ENCODE data around the gene TMPRSS3.

Gene TMPRSS3

GRCh38 chr21:42386034-42386591 is 9.7 kb downstream of the TMPRSS3 start:
- no peak for DNase-seq

- DNase-seq = no peak
These were observed 10.2 kb downstream of the TMPRSS3 start for GRCh38 chr21:42385619-42386018.

DNA sequence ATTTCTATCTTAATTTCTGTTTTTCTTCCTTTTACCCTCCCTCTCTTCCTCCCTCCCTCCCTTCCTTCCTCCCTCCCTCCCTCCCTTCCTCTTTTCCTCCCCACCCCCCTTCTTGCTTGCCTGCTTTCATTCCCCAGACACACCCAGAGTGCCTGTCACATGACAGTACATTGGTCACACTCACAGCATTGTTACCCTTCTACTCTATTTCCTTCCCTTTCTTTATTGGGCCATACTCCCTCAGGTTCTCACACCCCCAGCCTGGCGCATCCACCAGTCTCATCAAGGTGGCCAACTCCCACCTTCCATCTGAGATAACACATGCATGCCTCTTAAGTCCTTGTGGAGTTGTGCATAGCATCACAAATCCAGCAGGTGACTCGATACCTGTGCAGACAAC is 10.9 kb downstream of the TMPRSS3 start:
- no peak for DNase-seq

DNA sequence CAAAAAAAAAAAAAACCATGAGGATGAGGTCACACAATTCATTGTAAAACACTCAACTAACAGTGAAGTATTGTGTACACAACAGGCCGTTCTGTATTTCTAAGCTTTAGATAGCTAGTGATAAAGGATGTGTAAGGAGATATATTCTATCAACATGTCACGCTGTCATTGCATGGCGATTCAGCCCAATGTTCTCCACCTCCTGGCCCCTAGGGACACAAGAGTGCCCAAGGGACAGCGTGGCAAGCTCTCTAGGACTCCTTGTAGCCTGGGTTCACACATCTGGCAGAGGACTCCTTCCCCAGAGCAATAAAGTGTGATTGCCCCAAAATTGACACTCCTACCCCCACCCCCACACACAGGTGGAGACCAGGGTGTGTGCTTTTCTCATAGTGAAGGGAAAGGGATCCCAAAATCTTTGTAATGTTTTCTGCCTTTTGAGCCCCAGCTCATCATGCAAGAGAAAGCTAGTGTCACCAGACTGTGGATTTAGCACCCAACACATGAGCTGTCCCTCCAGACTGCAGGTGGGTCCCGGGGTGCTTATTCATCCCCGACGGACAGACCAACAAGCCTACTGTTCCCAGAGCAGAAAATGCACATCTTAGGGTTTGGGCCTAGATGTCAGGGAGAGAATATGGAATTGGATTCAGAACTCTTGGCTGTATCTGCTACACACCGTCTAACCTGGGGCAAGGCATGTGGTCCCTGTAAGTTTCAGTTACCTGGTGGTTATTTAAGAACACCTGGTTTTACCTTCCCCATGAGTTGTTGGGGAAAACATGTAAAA is 11.5 kb downstream of the TMPRSS3 start:
- DNase-seq = no peak

DNA sequence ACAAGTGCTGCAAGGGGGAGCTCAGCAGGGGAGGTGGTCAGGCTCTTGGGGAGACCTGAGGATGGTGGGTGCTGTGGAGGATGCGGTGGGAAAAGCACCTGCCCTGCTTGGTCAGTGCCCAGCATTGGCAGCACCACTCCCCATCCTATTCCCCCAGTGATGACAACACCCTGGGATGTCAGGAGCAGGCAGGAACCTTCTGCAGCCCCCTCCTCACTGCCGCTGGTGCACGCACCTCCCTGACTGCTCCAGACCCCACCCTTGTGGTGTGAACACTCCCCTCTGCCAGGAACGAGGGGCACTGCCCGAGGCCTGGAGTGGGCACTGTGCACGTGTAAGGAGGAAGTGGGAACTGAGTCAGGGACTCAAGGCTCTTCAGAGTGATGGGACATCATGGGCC is 12.5 kb downstream of the TMPRSS3 start:
- no peak for DNase-seq

DNA sequence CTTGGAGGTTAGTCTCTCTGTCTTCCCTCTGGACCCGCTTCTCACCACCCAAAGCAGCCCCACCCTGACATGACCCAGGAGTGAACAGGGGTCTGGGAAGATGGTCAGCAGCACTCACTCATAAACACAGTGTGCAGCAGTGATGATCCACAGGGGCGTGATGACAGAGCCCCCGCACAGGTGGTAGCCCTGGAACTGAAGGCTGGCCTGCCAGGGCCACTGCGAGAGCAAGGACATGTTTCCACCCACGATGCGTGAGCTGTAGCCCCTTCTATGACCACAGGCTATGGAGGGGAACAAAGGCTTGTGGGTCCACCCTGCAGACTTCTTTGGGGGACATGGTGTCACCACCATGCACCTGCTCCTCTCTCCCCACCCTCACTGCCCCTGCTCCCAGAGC is 12.9 kb downstream of the TMPRSS3 start:
- DNase-seq = no peak

DNA sequence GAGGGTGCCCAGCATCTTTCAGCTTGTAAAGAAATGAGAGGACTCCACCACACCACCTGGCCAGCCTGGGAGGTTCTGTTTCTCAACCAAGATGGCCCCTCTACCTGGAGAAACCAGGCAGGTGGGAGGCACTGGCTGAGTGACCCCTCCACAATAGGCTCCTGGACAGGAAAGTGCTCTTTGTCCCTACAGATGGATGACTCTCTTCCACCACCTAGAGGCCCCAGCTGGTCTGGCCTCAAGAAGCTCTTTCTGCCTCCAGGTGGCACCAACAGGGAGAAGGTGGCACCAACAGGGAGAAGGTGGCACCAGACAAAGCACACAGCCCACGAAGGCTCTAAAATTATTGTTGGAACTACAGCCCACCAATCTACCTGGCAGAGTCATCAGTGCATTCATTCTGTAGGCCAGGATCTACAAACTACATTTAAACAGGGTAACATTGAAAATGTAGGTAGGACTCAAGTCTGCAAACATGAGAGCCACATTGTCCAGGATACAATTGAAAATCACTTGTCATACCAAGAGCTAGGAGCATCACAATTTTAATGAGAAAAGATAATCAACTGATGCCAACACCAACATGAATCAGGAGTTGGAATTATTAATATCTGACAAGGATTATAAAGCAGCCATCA is 14.4 kb downstream of the TMPRSS3 start:
- DNase-seq = no peak

DNA sequence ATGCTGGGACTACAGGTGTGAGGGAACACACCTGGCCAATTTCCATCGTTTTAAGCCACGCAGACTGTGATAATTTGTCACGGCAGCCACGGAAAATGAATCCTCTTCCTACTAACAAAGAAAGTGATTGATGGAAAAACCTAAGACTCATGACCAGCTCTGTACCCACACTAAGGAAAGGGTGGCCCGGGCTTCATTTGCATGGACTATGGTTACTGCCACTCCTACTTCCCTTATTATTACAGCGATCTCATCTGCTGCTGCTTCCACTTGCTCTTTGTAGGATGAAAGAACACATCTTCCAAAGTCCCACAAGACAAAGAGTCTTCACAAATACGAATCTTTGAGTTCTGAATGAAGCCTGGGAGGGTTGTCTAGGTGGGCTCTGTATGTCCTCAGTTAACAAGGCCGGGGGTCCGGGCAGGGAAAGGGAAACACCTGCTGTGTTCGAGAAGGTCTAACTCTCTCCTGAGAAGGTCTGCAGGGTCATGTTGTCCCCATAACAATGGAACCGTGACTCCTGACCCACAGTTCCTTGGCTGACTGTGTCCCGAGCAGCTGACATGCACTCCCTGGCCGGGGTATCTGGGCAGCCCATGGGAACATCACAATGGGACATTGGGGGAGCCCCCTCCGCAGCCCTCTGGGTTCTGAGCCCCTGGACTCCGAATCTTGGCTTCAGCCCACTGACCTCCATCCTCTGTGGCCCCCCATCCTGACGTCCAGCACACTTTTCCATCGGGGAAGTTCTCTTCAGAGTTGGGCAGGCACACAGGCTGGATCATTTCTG is 16.2 kb downstream of the TMPRSS3 start:
- DNase-seq = no peak

GRCh38 chr21:42378418-42378817 is 17.4 kb downstream of the TMPRSS3 start:
- no peak for DNase-seq

DNA sequence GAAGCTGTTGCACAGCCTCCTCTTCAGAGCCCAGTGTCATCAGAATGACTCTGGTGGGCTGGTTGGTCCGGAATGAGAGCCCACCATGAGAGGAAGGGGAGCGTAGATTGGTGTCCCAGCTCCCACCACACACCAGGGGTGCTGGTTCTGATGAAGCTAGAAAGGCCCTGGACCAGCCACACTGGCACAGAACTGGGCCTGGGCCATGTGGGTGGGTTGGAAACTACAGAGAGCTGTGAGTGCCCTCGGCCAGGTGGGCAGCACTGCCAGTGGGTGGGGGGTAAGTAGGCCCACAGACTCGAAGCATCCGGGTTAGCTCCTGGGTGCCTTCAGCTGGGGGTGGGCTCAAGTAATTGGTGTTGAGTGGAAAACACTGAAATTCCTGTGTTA is 17.9 kb downstream of the TMPRSS3 start:
- no peak for DNase-seq

DNA sequence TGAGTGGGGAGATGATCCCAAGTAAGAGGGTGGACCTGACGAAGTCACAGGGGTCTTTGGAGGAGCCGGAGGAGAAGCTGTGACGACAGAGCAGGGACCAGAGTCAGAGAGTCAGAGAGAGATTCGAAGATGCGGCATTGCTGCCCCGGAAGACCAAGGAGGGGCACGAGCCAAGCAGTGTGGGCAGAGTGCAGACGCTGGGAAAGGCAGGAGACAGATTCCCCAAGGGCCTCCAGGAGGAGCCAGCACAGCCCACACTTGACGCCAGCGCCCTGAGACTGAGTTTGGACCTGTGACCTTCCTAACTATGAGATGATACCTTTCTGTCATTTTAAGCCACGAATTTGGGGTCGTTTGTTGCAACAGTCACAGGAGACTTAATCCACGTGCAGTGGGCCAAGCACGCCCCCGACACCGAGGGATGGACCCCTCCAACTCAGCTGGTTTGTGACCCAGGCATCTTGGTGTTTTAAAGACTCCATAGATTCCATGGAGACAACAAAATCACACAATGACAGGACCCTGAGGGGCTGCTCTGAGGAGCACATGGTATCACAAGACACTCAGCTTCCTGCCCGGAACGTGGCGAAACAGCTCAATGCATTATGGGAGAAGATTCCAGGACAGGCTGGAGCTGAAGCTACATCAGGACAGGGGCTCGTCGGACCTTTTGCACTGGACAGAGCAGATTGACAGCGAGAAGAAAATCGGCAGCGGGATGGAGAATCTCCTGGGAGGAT is 18.5 kb downstream of the TMPRSS3 start:
- no peak for DNase-seq

DNA sequence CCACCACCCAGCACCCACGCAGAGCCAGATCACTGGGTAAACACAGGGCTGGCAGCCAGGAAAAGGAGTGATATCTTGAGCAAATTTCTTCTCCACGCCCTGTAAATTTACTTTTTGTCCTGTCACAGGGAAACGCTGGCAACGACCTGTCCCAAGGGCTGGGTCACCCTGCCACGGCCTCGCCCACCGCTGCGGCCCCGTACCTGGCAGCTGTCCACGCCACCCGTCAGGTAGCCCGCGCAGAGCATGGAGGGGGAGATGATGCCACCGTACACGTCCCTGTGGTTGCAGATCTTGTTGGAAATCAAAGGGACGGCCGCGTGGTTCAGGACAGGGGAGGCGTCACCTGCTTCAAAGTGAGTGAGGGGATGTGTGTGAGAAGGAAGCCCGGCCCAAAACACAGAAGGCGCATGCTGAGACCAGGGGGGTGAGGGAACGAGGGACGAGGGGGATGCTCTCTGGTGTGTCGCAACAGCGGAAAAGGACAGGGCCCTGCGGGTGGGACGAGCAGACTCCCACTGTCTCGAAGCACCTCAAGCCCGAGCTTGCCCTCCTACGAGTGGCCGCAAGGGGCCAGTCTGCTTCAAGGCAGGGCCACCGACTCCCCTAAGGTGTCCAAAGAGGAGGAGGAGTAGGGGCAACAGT is 19.4 kb downstream of the TMPRSS3 start:
- DNase-seq = no peak

DNA sequence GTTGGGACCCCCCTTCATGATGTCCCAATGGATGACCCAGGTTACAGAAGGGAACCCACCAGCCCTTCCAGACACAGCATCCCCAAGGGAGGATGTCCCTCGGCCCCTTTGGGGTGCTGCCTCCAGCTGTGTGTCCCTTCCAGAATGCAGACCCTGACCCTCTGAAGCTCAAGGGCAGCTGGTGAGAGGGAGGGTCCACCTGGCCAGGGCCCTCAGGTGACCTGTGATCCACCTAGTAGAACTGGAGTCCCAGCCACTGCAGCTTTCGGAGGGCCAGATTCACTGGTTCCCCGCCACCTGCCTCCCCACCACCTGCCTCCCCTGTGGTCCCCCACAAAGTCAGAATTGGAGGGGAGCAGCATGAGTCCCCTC is 19.9 kb downstream of the TMPRSS3 start:
- no peak for DNase-seq

- no peak for DNase-seq
These were observed 20.3 kb downstream of the TMPRSS3 start for GRCh38 chr21:42375506-42375905.

DNA sequence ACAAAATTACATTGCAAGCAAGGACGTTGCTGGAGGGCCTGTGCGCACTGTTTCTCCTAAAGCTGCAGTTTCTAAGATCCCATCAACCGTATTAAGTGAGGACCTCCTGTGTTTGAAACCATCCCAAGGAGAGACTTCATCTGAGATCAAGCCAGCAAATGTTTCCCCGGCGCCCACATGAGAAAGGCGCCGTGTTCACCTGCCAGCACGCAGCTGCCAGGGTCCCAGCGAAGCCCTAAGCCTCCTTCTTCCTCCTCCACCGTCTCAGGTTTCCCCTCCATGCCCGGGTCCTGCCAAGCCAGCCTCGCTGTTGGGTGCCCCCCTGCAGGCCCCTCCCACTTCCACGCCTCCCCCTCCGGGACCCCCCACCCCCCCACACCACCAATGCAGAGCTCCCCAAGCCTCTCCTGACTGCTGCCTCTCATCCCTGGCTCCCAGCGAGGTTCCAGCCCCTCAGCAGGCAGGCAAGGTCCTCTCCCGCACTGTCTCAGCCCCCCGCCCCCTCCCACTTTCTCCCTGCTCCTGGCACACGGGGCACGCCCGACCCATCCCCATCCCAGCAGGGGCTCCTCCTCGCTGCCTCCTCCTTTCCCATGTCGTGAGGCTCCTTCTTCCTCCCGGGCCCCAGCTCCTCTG is 20.9 kb downstream of the TMPRSS3 start:
- no peak for DNase-seq

- DNase-seq = no peak
These were observed 21.4 kb downstream of the TMPRSS3 start for GRCh38 chr21:42374457-42374856.

GRCh38 chr21:42373908-42374455 is 21.9 kb downstream of the TMPRSS3 start:
- DNase-seq = no peak

- peak; percentile 72 for DNase-seq
These were observed 22.5 kb downstream of the TMPRSS3 start for GRCh38 chr21:42373196-42373907.

DNA sequence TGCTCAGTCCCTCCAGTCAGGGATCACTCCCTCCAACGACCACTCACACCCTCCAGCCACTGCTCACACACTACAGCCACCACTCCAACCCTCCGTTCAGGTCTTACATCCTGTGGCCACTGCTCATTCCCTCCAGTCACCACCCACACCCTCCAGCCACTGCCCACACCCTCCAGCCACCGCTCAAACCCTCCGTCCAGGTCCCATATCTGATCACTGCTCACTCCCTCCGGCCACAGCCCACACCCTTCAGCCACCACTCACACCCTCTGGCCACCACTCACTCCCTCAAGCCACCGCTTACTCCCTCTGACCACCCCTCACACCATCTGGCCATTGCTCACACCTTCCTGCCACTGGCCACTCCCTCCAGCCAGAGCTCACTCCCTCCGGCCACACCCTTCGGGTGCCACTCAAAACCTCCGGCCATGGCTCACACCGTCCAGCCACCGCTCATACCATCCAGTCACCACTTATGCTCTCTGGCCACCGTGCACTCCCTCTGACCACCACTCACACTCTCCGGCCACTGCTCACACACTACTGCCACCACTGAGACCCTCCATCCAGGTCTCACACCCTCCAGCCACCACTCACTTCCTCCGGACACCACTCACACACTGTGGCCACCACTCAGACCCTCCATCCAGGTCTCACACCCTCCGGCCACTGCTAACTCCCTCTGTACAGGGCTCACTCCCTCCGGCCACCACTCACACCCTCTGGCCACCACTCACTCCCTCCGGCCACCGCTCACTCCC is 24.8 kb downstream of the TMPRSS3 start:
- no peak for DNase-seq

DNA sequence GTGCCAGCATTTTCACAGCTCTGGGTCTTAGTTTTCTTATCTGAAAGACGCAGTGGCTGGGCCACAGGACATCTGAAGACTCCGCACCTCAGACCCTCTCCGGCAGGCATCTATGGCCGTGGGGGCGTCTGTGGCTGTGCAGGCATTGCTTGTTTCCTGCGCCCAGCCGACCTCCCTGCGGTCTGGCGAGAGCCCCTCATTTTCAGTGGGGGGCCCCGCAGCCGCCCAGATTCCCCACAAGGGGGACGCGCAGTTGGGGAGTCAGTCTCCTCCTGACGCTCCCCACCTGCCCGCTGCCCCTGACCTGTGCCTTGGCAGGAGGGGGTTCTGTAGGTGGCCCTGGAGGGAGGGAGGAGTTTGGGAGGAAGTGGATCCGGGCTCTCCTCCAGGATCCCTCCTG is 26.0 kb downstream of the TMPRSS3 start:
- DNase-seq = no peak
